PC-9 (cell line): ENCODE data around the gene RPTOR. TPM values are rescaled to one million over a fixed set of nuclear protein-coding genes. Genes with fewer than 3 reads are reported as not detected.
A peak's percentile ranks its signal among the peaks of the same experiment; 100 is the strongest.

Experiments
- BruUV-seq: library from RNA; stranded (reverse); fragments of 400-500 nt; replicated peaks from 2 replicates; lab custom pipeline; 2021; lab: Mats Ljungman, UMichigan
- CTCF ChIA-PET: fragments of 300-600 bp; sonication (Branson Sonifier 250); formaldehyde crosslinking; loops from one replicate; lab custom pipeline; 2022; ENCODE audit warnings: antibody characterized with exemption; lab: Charles Lee
- POLR2A ChIA-PET: fragments of 300-600 bp; sonication (Branson Sonifier 250); formaldehyde crosslinking; loops from one replicate; lab custom pipeline; 2022; ENCODE audit warnings: antibody characterized with exemption; ENCODE audit not compliant: unreplicated experiment; lab: Charles Lee
- DNase-seq, 2 experiments: peaks; one replicate each; pipeline versions ENCODE4 v3.0.0 to v3.0.0-alpha.2; 2015 to 2022; ENCODE audit warnings: mixed read lengths in 1 of 2
- H2AFZ ChIP-seq: fragments of 200-600 bp; sonication (generic); 2 replicates; pipeline ENCODE4 v1.8.1; 2017; ENCODE audit warnings: antibody characterized with exemption
- H3F3A ChIP-seq: fragments of 200-600 bp; sonication (generic); 2 replicates; pipeline ENCODE4 v1.8.1; 2017; ENCODE audit warnings: antibody characterized with exemption, mild to moderate bottlenecking, low read depth; ENCODE audit not compliant: insufficient read depth
- H3K27ac ChIP-seq: fragments of 200-600 bp; sonication (generic); 2 replicates; pipeline ENCODE4 v1.6.1; 2016; ENCODE audit warnings: mixed run types
- H3K27me3 ChIP-seq: fragments of 200-600 bp; sonication (generic); 2 replicates; pipeline ENCODE4 v1.6.1; 2016; ENCODE audit warnings: low read depth, mixed run types; ENCODE audit not compliant: insufficient read depth
- H3K36me3 ChIP-seq: fragments of 200-600 bp; sonication (generic); 2 replicates; pipeline ENCODE4 v1.6.1; 2016; ENCODE audit warnings: low read depth, mixed run types
- H3K4me1 ChIP-seq: fragments of 200-600 bp; sonication (generic); replicated peaks from 2 replicates; pipeline ENCODE4 v1.6.1; 2016; ENCODE audit warnings: mixed run types; ENCODE audit not compliant: insufficient read depth
- H3K4me2 ChIP-seq: fragments of 200-600 bp; sonication (generic); 2 replicates; pipeline ENCODE4 v1.6.1; 2017; ENCODE audit warnings: mixed run types
- H3K4me3 ChIP-seq: fragments of 200-600 bp; sonication (generic); 2 replicates; pipeline ENCODE4 v1.6.1; 2016; ENCODE audit warnings: mixed run types
- H3K79me2 ChIP-seq: fragments of 200-600 bp; sonication (generic); 2 replicates; pipeline ENCODE4 v1.6.1; 2017; ENCODE audit warnings: low read depth, mixed run types
- H3K9me2 ChIP-seq: fragments of 200-600 bp; sonication (generic); 2 replicates; pipeline ENCODE4 v1.8.1; 2017; ENCODE audit warnings: mild to moderate bottlenecking; ENCODE audit not compliant: insufficient read depth
- H3K9me3 ChIP-seq: fragments of 200-600 bp; sonication (generic); 2 replicates; pipeline ENCODE4 v1.8.1; 2016; ENCODE audit warnings: low read depth; ENCODE audit not compliant: insufficient read depth
- H4K20me1 ChIP-seq: fragments of 200-600 bp; sonication (generic); 2 replicates; pipeline ENCODE4 v1.8.1; 2017; ENCODE audit not compliant: insufficient read depth
- CTCF ChIP-seq: fragments of 200-600 bp; sonication (generic); conservative IDR thresholded peaks from 2 replicates; pipeline ENCODE4 v1.6.1; 2017; ENCODE audit warnings: mixed run types, antibody characterized with exemption, mild to moderate bottlenecking, moderate library complexity
- EZH2 ChIP-seq: fragments of 200-600 bp; sonication (generic); IDR thresholded peaks from 2 replicates; pipeline ENCODE4 v1.8.0; 2017; ENCODE audit warnings: antibody characterized with exemption, low read depth
- intact Hi-C: fragments of 100-400 bp; cut with micrococcal nuclease; formaldehyde crosslinking; loops from one replicate; pipeline ENCODE4 v1.10.0; 2022; ENCODE audit not compliant: unreplicated experiment
- total RNA-seq: library from RNA; stranded (reverse); gene quantifications from 2 replicates; pipeline ENCODE4 v1.2.3, GENCODE V29; 2021

The RPTOR gene
- total RNA-seq, 1 experiment from 2014 or later: 50.8 TPM

GRCh38 chr17:80539022-80539641 is 5.5 kb upstream of the RPTOR start:
- Histone ChIP-seq H3K4me3 (no peak overlapping the region), H3F3A (no peaks in the 10 kb centered on the region), H2AFZ (no peak overlapping the region), H3K27ac (no peak overlapping the region), H3K79me2 (no peaks in the 10 kb centered on the region), H4K20me1 (no peaks in the 10 kb centered on the region), H3K27me3 (no peaks in the 10 kb centered on the region), H3K4me2 (no peak overlapping the region), H3K9me3 (no peaks in the 10 kb centered on the region), H3K36me3 (no peaks in the 10 kb centered on the region), H3K4me1 (no peaks in the 10 kb centered on the region), H3K9me2 (no peaks in the 10 kb centered on the region)
- POLR2A ChIA-PET: no interaction called here
- CTCF ChIA-PET: interaction anchor here (0.7 kb wide), 1 partner anchor 82 kb away, joined by 4 read pairs; no protein-coding TSS in a partner anchor
- no peak for DNase-seq
- TF ChIP-seq EZH2: no peak
- TF ChIP-seq CTCF: no peak
- BruUV-seq: no TSS peak
- intact Hi-C loops: no loop called here

DNA sequence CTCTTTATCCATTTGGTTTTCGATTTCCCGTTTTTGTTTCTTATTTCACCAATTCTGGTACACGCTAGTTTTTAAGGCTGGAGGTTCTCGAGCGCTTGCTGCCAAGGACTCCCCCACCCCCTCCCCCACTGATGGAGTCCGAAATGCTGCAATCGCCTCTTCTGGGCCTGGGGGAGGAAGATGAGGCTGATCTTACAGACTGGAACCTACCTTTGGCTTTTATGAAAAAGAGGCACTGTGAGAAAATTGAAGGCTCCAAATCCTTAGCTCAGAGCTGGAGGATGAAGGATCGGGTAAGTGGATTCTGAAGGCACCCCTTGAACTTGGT is 825 bp downstream of the RPTOR start:
- no peak for DNase-seq
- H3K27ac ChIP-seq: peak overlapping the region; percentile 53; the same call in 1 of the 2 replicates
- intact Hi-C loops: loop anchor here (5.0 kb wide), 1 partner anchor 63 kb away; no protein-coding TSS in a partner anchor
- H3K27me3 ChIP-seq: no peaks in the 10 kb centered on the region
- peak overlapping the region; percentile 91; the same call in 1 of the 2 replicates for H2AFZ ChIP-seq
- 0 out of 2 replicates have a peak, but pooled peaks cover 4% of the 10 kb centered on the region for H3F3A ChIP-seq
- peak overlapping the region; percentile 95 for H3K4me2 ChIP-seq
- TF ChIP-seq EZH2 (no peak), CTCF (no peak)
- peak overlapping the region; percentile 98 for H3K4me3 ChIP-seq
- H4K20me1 ChIP-seq: 0 out of 2 replicates have a peak, but pooled peaks cover 4% of the 10 kb centered on the region
- ChIA-PET POLR2A (no interaction called here), CTCF (no interaction called here)
- no peaks in the 10 kb centered on the region for H3K36me3 ChIP-seq
- H3K79me2 ChIP-seq: peaks cover 56% of the 10 kb centered on the region
- H3K4me1 ChIP-seq: peaks cover 29% of the 10 kb centered on the region
- H3K9me3 ChIP-seq: no peaks in the 10 kb centered on the region
- no TSS peak for BruUV-seq
- no peaks in the 10 kb centered on the region for H3K9me2 ChIP-seq

DNA sequence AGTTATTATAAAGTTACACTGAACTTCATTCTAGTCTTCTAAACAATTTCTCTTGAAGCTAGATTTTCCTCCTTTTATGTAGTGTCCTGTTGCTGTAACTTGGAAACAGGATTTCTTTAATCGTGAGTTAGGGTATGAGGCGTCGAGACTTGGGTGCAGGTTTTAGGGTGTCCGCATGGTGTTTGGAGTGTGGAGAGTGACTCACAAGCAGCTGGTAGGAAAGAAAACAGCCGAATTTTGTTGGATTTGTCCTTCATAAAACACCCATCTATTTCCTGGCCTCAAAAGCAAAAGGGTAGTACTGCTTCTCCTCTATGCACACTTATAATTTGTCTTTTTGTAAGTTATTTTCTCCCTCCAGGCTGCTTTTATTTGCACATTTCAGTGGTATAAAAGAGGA is 1.6 kb downstream of the RPTOR start:
- ChIA-PET CTCF (no interaction called here), POLR2A (interaction anchor here (0.5 kb wide), 1 partner anchor 99 kb away, joined by 9 read pairs; no protein-coding TSS in a partner anchor)
- no TSS peak for BruUV-seq
- no peak for DNase-seq
- Histone ChIP-seq H2AFZ (no peak overlapping the region), H3K27me3 (no peaks in the 10 kb centered on the region), H3K9me2 (no peaks in the 10 kb centered on the region), H3K4me1 (peaks cover 29% of the 10 kb centered on the region), H3K4me3 (peak overlapping the region; percentile 98), H3K4me2 (peak overlapping the region; percentile 95), H3K9me3 (no peaks in the 10 kb centered on the region), H4K20me1 (0 out of 2 replicates have a peak, but pooled peaks cover 4% of the 10 kb centered on the region), H3K79me2 (peaks cover 62% of the 10 kb centered on the region), H3K36me3 (no peaks in the 10 kb centered on the region), H3F3A (0 out of 2 replicates have a peak, but pooled peaks cover 4% of the 10 kb centered on the region), H3K27ac (no peak overlapping the region)
- no peak for TF ChIP-seq CTCF
- TF ChIP-seq EZH2: no peak
- intact Hi-C loops: loop anchor here (5.0 kb wide), 1 partner anchor 64 kb away; no protein-coding TSS in a partner anchor
